Calu3 (cell line): Measurements from ENCODE around the gene TMEM185B. TPM values are rescaled to one million over a fixed set of nuclear protein-coding genes. Genes with fewer than 3 reads are reported as not detected.

Source experiments
- BruUV-seq: library from RNA; stranded (reverse); fragments of 400-500 nt; replicated peaks from 2 replicates; lab custom pipeline; 2021; lab: Mats Ljungman, UMichigan
- CTCF ChIA-PET: fragments of 300-600 bp; sonication (Branson Sonifier 250); formaldehyde crosslinking; loops from one replicate; lab custom pipeline; 2022; ENCODE audit warnings: antibody characterized with exemption; lab: Charles Lee
- DNase-seq: peaks from one replicate; pipeline ENCODE4 v3.0.0; 2022
- H3K27ac Mint-ChIP-seq: one replicate; pipeline ENCODE4 v1.8.0; 2022; ENCODE audit warnings: mixed read lengths; ENCODE audit not compliant: unreplicated experiment
- H3K27me3 Mint-ChIP-seq: one replicate; pipeline ENCODE4 v1.8.0; 2022; ENCODE audit warnings: mixed read lengths; ENCODE audit not compliant: unreplicated experiment
- H3K36me3 Mint-ChIP-seq: one replicate; pipeline ENCODE4 v1.8.0; 2022; ENCODE audit warnings: mild to moderate bottlenecking, moderate library complexity, mixed read lengths; ENCODE audit not compliant: insufficient read depth, unreplicated experiment
- H3K4me1 Mint-ChIP-seq: one replicate; pipeline ENCODE4 v1.8.0; 2022; ENCODE audit warnings: mild to moderate bottlenecking, low read depth, mixed read lengths; ENCODE audit not compliant: unreplicated experiment
- H3K4me3 Mint-ChIP-seq: one replicate; pipeline ENCODE4 v1.8.0; 2022; ENCODE audit warnings: mild to moderate bottlenecking, low read depth, moderate library complexity, mixed read lengths; ENCODE audit not compliant: unreplicated experiment
- H3K9me3 Mint-ChIP-seq: one replicate; pipeline ENCODE4 v1.8.0; 2022; ENCODE audit warnings: low read depth, mixed read lengths; ENCODE audit not compliant: unreplicated experiment
- CTCF ChIP-seq: fragments of 200-600 bp; IDR thresholded peaks from one replicate; pipeline ENCODE4 v1.8.0; 2022; ENCODE audit warnings: antibody characterized with exemption; ENCODE audit not compliant: unreplicated experiment
- intact Hi-C: fragments of 100-400 bp; cut with micrococcal nuclease; formaldehyde crosslinking; loops from one replicate; pipeline ENCODE4 v1.10.0; 2022; ENCODE audit not compliant: unreplicated experiment
- total RNA-seq: library from RNA; stranded (reverse); gene quantifications from 2 replicates; pipeline ENCODE4 v1.2.3, GENCODE V29; 2022

TMEM185B gene
- total RNA-seq, 1 experiment from 2014 or later = 42.8 TPM

GRCh38 chr2:120225549-120226065 lies 2.4 kb upstream of the TMEM185B start:
- H3K27ac Mint-ChIP-seq = no peak overlapping the region
- intact Hi-C loops = no loop called here
- no peak overlapping the region for H3K4me3 Mint-ChIP-seq
- no peak for DNase-seq
- CTCF ChIA-PET = no interaction called here
- H3K36me3 Mint-ChIP-seq = peaks cover 38% of the 10 kb centered on the region
- TF ChIP-seq CTCF = no peak
- peaks cover 8% of the 10 kb centered on the region for H3K4me1 Mint-ChIP-seq
- no TSS peak for BruUV-seq
- H3K27me3 Mint-ChIP-seq = no peaks in the 10 kb centered on the region
- H3K9me3 Mint-ChIP-seq = no peaks in the 10 kb centered on the region

GRCh38 chr2:120224735-120225548 lies 1.7 kb upstream of the TMEM185B start:
- Mint-ChIP-seq H3K27me3 (no peaks in the 10 kb centered on the region), H3K4me3 (peak overlapping the region; percentile 79), H3K4me1 (peaks cover 15% of the 10 kb centered on the region), H3K36me3 (peaks cover 42% of the 10 kb centered on the region), H3K27ac (peak overlapping the region; percentile 58), H3K9me3 (no peaks in the 10 kb centered on the region)
- CTCF ChIA-PET = no interaction called here
- no TSS peak for BruUV-seq
- TF ChIP-seq CTCF = no peak
- no peak for DNase-seq
- intact Hi-C loops = no loop called here

GRCh38 chr2:120224256-120224655 lies 1.1 kb upstream of the TMEM185B start:
- H3K9me3 Mint-ChIP-seq = no peaks in the 10 kb centered on the region
- intact Hi-C loops = no loop called here
- BruUV-seq = no TSS peak
- peak overlapping the region; percentile 58 for H3K27ac Mint-ChIP-seq
- H3K4me1 Mint-ChIP-seq = peaks cover 15% of the 10 kb centered on the region
- no peak for TF ChIP-seq CTCF
- no peak for DNase-seq
- peak overlapping the region; percentile 79 for H3K4me3 Mint-ChIP-seq
- peaks cover 42% of the 10 kb centered on the region for H3K36me3 Mint-ChIP-seq
- no peaks in the 10 kb centered on the region for H3K27me3 Mint-ChIP-seq
- CTCF ChIA-PET = no interaction called here

DNA sequence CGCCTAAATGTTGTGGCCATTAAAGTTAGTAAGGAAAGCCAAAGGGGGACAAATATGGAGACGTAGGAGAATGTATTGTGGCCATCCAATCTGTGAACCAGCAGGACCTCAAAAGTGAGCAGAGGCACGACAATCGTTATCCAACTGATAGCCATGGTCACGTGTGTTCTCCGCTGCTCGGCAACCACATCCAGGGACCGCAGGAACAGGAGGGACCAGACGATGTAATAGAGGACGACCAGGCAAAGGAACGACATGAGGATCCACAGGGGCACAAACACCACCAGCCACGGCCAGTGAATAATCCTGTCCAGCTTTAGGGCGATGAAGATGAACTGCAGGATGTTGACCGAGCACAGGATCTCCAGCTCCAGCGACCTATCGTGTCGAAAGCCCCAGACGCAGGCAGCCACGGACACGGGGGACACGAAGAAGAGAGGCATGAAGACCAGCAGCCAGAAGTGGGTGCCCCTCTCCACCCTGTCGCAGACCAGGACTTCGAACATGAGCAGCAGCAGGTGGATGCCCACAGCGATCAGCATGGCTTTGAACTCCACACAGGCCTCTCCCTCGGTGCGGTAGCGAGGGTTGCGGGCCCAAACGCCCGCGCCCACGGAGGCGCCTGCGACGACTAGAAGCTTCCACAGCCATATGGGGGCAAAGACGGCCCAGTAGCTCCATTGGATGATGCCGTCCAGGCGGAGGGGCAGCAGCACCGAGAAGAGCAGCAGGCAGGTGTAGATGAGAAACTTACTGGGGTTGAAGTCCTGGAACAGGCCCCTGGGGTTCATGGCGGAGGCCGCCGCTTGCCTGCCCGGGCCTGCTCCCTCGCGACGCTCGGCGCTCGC lies 790 bp downstream of the TMEM185B start:
- Mint-ChIP-seq H3K9me3 (no peaks in the 10 kb centered on the region), H3K27ac (peak overlapping the region; percentile 83), H3K36me3 (peaks cover 42% of the 10 kb centered on the region), H3K27me3 (no peaks in the 10 kb centered on the region), H3K4me3 (peak overlapping the region; percentile 79), H3K4me1 (peaks cover 15% of the 10 kb centered on the region)
- intact Hi-C loops = no loop called here
- no TSS peak for BruUV-seq
- no peak for DNase-seq
- no peak for TF ChIP-seq CTCF
- CTCF ChIA-PET = interaction anchor here (0.7 to 1.5 kb wide), 5 partner anchors 9 to 91 kb away, joined by 3 to 9 read pairs (median 4); partner anchors contain the start of gene RALB
